Measurements from ENCODE around the gene PSME2. TPM values are rescaled to one million over a fixed set of nuclear protein-coding genes. Genes with fewer than 3 reads are reported as not detected.

The PSME2 gene
- polyA plus RNA-seq, 4 donors: 175 to 997 (median 644) TPM

DNA sequence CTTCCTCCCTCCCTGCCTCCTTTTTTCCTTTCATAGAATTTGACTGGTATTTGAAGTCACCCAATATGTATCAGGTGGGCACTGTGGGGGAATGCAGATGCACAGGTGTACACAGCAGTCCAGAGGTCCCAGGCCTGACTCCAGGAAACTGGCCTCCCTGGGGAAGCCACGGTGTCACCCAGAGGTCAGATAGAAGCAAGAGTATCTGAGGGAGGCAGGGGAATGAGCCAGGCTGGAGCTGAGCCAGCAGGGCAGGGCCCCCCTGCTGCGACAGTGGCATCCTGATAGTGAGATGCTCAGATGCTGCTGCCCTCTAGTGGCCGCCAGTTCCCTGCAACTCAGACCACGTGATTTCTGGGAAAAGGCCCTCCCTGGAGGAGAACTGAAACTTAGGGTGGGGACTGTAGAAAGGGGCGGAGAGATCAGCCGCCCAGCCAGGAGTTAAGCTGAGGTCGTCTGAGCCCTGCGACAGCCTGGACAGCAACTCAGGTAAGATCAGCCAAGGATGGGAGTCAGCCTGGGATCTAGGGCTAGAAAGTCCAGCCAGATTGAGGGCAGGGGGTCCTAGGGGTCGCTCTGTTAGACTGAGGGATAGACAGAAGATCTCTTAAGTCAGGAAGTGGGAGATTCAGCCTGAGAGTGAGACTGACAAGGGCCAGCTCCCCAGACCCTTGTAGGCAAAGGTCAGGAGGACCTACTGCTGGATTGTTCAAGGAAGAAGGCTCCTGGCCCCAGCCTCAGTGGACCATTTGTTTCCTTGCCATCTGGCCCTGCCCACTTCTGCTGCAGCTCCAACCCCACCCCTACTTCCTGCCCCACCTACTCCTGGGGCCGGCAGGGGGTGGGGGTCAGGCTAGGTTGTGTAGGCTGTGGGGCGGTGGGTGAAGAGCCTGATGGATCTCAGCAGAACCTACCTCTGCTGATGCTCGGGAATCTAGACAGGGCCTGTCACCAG is 14.7 kb upstream of the PSME2 start, which contains the start of gene IRF9:
Gene IRF9, plus strand, starts transcription at position 416 of the 955 bp plus-strand sequence. CDS start 880 bp downstream, outside the sequence.
- FAIRE-seq: no peak
- Histone ChIP-seq H3K27ac (ENCODE audit: low read depth in 1 of 3, low read length in 2 of 3) (peak within 1 kb of the TSS; percentile 87 to 99 (median 97)), H3K36me3 (ENCODE audit: control insufficient read depth in 3 of 3, insufficient read depth in 2 of 3, low read depth in 1 of 3, low read length in 3 of 3) (peaks cover 18 to 78% (median 33%) of the 10 kb centered on the region in 3 donors), H3K4me1 (ENCODE audit: control insufficient read depth in 3 of 3, insufficient read depth in 2 of 3, low read depth in 1 of 3, low read length in 2 of 3) (peaks cover 0 to 15% (median 6%) of the 10 kb centered on the region in 3 donors), H3K27me3 (ENCODE audit: control insufficient read depth in 3 of 3, insufficient read depth in 3 of 3, low read length in 3 of 3) (no peaks in the 10 kb centered on the region), H3K4me3 (ENCODE audit: low read depth in 1 of 3, low read length in 3 of 3) (peak within 1 kb of the TSS; percentile 67 to 86 (median 74)), H3K9me3 (ENCODE audit: control insufficient read depth in 2 of 2, insufficient read depth in 1 of 2, low read depth in 1 of 2, low read length in 1 of 2) (no peaks in the 10 kb centered on the region)
- WGBS, 3 donors: 0 to 1% (median 0%) methylated on average over 12 of the region's 12 CpGs
- DNase-seq: peak; percentile 96 to 99

DNA sequence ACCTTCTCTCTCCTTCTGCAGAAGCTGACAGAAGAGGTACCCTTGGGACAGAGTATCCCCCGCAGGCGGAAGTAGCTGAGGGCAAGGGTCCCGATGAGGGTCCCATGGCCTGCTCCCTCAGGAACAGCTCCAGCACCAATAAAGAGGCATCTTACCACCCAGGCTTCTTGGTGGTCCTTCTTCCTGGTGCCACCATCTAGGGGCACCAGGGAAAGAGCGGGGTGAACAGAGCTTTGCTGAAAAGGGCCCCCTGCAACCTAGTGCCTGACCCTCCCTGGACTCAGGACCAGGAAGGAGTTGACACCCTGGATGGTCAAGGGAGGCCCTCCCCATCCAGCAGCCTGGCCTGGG is 14.1 kb upstream of the PSME2 start:
- Histone ChIP-seq H3K36me3 (ENCODE audit: control insufficient read depth in 3 of 3, insufficient read depth in 2 of 3, low read depth in 1 of 3, low read length in 3 of 3) (peaks cover 16 to 76% (median 29%) of the 10 kb centered on the region in 3 donors), H3K9me3 (ENCODE audit: control insufficient read depth in 2 of 2, insufficient read depth in 1 of 2, low read depth in 1 of 2, low read length in 1 of 2) (no peaks in the 10 kb centered on the region), H3K27ac (ENCODE audit: low read depth in 1 of 3, low read length in 2 of 3) (peak overlapping the region; percentile 39 to 99 (median 97)), H3K4me1 (ENCODE audit: control insufficient read depth in 3 of 3, insufficient read depth in 2 of 3, low read depth in 1 of 3, low read length in 2 of 3) (peaks cover 0 to 15% (median 6%) of the 10 kb centered on the region in 3 donors), H3K27me3 (ENCODE audit: control insufficient read depth in 3 of 3, insufficient read depth in 3 of 3, low read length in 3 of 3) (no peaks in the 10 kb centered on the region), H3K4me3 (ENCODE audit: low read depth in 1 of 3, low read length in 3 of 3) (no peak overlapping the region)
- 93 to 98% (median 95%) methylated on average over 4 of the region's 4 CpGs for WGBS, 3 donors
- FAIRE-seq: no peak
- DNase-seq: no peak

GRCh38 chr14:24159777-24160498 is 13.5 kb upstream of the PSME2 start:
- DNase-seq (no peak), FAIRE-seq (no peak)
- no peak overlapping the region for H3K4me3 ChIP-seq (ENCODE audit: low read depth in 1 of 3, low read length in 3 of 3)
- WGBS, 3 donors: 82 to 91% (median 86%) methylated on average over 11 of the region's 11 CpGs
- H3K27ac ChIP-seq (ENCODE audit: low read depth in 1 of 3, low read length in 2 of 3): peak overlapping the region; percentile 39 to 99 (median 97)
- H3K9me3 ChIP-seq (ENCODE audit: control insufficient read depth in 2 of 2, insufficient read depth in 1 of 2, low read depth in 1 of 2, low read length in 1 of 2): no peaks in the 10 kb centered on the region
- H3K4me1 ChIP-seq (ENCODE audit: control insufficient read depth in 3 of 3, insufficient read depth in 2 of 3, low read depth in 1 of 3, low read length in 2 of 3): peaks cover 0 to 15% (median 6%) of the 10 kb centered on the region in 3 donors
- H3K36me3 ChIP-seq (ENCODE audit: control insufficient read depth in 3 of 3, insufficient read depth in 2 of 3, low read depth in 1 of 3, low read length in 3 of 3): peaks cover 20 to 76% (median 32%) of the 10 kb centered on the region in 3 donors
- no peaks in the 10 kb centered on the region for H3K27me3 ChIP-seq (ENCODE audit: control insufficient read depth in 3 of 3, insufficient read depth in 3 of 3, low read length in 3 of 3)

GRCh38 chr14:24157331-24157730 is 10.9 kb upstream of the PSME2 start:
- Histone ChIP-seq H3K27ac (ENCODE audit: low read depth in 1 of 3, low read length in 2 of 3) (no peak overlapping the region), H3K9me3 (ENCODE audit: control insufficient read depth in 2 of 2, insufficient read depth in 1 of 2, low read depth in 1 of 2, low read length in 1 of 2) (no peaks in the 10 kb centered on the region), H3K4me1 (ENCODE audit: control insufficient read depth in 3 of 3, insufficient read depth in 2 of 3, low read depth in 1 of 3, low read length in 2 of 3) (peaks cover 0 to 15% (median 0%) of the 10 kb centered on the region in 3 donors), H3K27me3 (ENCODE audit: control insufficient read depth in 3 of 3, insufficient read depth in 3 of 3, low read length in 3 of 3) (no peaks in the 10 kb centered on the region), H3K4me3 (ENCODE audit: low read depth in 1 of 3, low read length in 3 of 3) (no peak overlapping the region), H3K36me3 (ENCODE audit: control insufficient read depth in 3 of 3, insufficient read depth in 2 of 3, low read depth in 1 of 3, low read length in 3 of 3) (peaks cover 15 to 73% (median 27%) of the 10 kb centered on the region in 3 donors)
- DNase-seq (no peak), FAIRE-seq (no peak)
- WGBS, 3 donors: 93 to 95% (median 94%) methylated on average over 12 of the region's 12 CpGs

DNA sequence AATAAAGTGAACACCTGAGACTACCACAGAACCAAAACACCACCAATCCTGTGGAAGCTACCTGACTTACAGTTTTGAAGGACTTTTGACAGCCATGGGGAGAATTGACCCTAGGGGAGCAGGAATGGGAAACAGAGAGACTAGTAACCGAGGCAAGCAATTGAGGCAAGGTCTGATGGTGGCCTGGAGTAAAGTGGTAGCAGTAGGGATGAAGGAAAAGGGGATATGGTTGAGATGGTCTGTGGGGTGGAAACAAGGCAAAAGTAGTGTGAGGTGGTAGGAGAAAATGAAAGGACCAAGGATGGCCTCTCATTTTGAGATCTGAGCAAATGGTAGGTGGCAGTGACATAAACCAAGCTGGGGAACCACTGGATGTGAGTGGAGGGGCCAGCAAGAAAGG is 10.4 kb upstream of the PSME2 start:
- 89 to 93% (median 92%) methylated on average over 1 of the region's 1 CpG for WGBS, 3 donors
- Histone ChIP-seq H3K9me3 (ENCODE audit: control insufficient read depth in 2 of 2, insufficient read depth in 1 of 2, low read depth in 1 of 2, low read length in 1 of 2) (no peaks in the 10 kb centered on the region), H3K36me3 (ENCODE audit: control insufficient read depth in 3 of 3, insufficient read depth in 2 of 3, low read depth in 1 of 3, low read length in 3 of 3) (peaks cover 17 to 72% (median 27%) of the 10 kb centered on the region in 3 donors), H3K27ac (ENCODE audit: low read depth in 1 of 3, low read length in 2 of 3) (no peak overlapping the region), H3K4me3 (ENCODE audit: low read depth in 1 of 3, low read length in 3 of 3) (no peak overlapping the region), H3K27me3 (ENCODE audit: control insufficient read depth in 3 of 3, insufficient read depth in 3 of 3, low read length in 3 of 3) (no peaks in the 10 kb centered on the region), H3K4me1 (ENCODE audit: control insufficient read depth in 3 of 3, insufficient read depth in 2 of 3, low read depth in 1 of 3, low read length in 2 of 3) (peaks cover 0 to 12% (median 0%) of the 10 kb centered on the region in 3 donors)
- FAIRE-seq (no peak), DNase-seq (no peak)

DNA sequence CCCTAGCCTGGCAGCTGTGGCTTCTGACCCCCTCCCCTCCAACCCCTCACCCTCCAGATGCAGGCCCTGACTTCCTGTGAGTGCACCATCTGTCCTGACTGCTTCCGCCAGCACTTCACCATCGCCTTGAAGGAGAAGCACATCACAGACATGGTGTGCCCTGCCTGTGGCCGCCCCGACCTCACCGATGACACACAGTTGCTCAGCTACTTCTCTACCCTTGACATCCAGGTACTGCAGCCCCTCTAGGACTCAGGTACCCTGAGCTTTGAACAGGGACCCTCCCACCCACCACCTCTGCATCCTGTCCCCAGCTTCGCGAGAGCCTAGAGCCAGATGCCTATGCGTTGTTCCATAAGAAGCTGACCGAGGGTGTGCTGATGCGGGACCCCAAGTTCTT is 8.7 kb upstream of the PSME2 start:
- Histone ChIP-seq H3K9me3 (ENCODE audit: control insufficient read depth in 2 of 2, insufficient read depth in 1 of 2, low read depth in 1 of 2, low read length in 1 of 2) (no peaks in the 10 kb centered on the region), H3K27me3 (ENCODE audit: control insufficient read depth in 3 of 3, insufficient read depth in 3 of 3, low read length in 3 of 3) (no peaks in the 10 kb centered on the region), H3K27ac (ENCODE audit: low read depth in 1 of 3, low read length in 2 of 3) (no peak overlapping the region), H3K4me1 (ENCODE audit: control insufficient read depth in 3 of 3, insufficient read depth in 2 of 3, low read depth in 1 of 3, low read length in 2 of 3) (peaks cover 0 to 1% (median 0%) of the 10 kb centered on the region in 3 donors), H3K4me3 (ENCODE audit: low read depth in 1 of 3, low read length in 3 of 3) (no peak overlapping the region), H3K36me3 (ENCODE audit: control insufficient read depth in 3 of 3, insufficient read depth in 2 of 3, low read depth in 1 of 3, low read length in 3 of 3) (peaks cover 25 to 81% (median 27%) of the 10 kb centered on the region in 3 donors)
- DNase-seq (no peak), FAIRE-seq (no peak)
- 95 to 97% (median 96%) methylated on average over 10 of the region's 10 CpGs for WGBS, 3 donors

- peaks cover 15 to 70% (median 17%) of the 10 kb centered on the region in 3 donors for H3K36me3 ChIP-seq (ENCODE audit: control insufficient read depth in 3 of 3, insufficient read depth in 2 of 3, low read depth in 1 of 3, low read length in 3 of 3)
Measured at GRCh38 chr14:24151404-24152080, 5.1 kb upstream of the PSME2 start.

DNA sequence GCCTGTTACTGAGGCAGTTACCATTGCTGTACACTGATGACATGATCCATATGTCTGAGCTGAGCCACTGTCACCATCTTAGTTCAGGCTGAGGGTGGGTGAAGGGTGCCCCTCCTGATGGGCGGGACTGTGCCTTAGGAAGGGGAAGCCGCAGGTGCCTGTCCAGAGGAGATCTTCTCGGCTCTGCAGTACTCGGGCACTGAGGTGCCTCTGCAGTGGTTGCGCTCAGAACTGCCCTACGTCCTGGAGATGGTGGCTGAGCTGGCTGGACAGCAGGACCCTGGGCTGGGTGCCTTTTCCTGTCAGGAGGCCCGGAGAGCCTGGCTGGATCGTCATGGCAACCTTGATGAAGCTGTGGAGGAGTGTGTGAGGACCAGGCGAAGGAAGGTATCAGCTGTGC is 4.6 kb upstream of the PSME2 start:
- DNase-seq (no peak), FAIRE-seq (no peak)
- no peak overlapping the region for H3K4me3 ChIP-seq (ENCODE audit: low read depth in 1 of 3, low read length in 3 of 3)
- no peak overlapping the region for H3K27ac ChIP-seq (ENCODE audit: low read depth in 1 of 3, low read length in 2 of 3)
- no peaks in the 10 kb centered on the region for H3K27me3 ChIP-seq (ENCODE audit: control insufficient read depth in 3 of 3, insufficient read depth in 3 of 3, low read length in 3 of 3)
- H3K9me3 ChIP-seq (ENCODE audit: control insufficient read depth in 2 of 2, insufficient read depth in 1 of 2, low read depth in 1 of 2, low read length in 1 of 2): no peaks in the 10 kb centered on the region
- H3K4me1 ChIP-seq (ENCODE audit: control insufficient read depth in 3 of 3, insufficient read depth in 2 of 3, low read depth in 1 of 3, low read length in 2 of 3): peaks cover 2 to 8% (median 2%) of the 10 kb centered on the region in 3 donors
- WGBS, 3 donors: 91 to 95% (median 94%) methylated on average over 9 of the region's 9 CpGs
- H3K36me3 ChIP-seq (ENCODE audit: control insufficient read depth in 3 of 3, insufficient read depth in 2 of 3, low read depth in 1 of 3, low read length in 3 of 3): peaks cover 14 to 64% (median 15%) of the 10 kb centered on the region in 3 donors

More at GRCh38 chr14:24151404-24152080, 5.1 kb upstream of the PSME2 start:
- no peaks in the 10 kb centered on the region for H3K9me3 ChIP-seq (ENCODE audit: control insufficient read depth in 2 of 2, insufficient read depth in 1 of 2, low read depth in 1 of 2, low read length in 1 of 2)
- 95 to 98% (median 98%) methylated on average over 14 to 16 of the region's 16 CpGs for WGBS, 3 donors
- peaks cover 2 to 8% (median 2%) of the 10 kb centered on the region in 3 donors for H3K4me1 ChIP-seq (ENCODE audit: control insufficient read depth in 3 of 3, insufficient read depth in 2 of 3, low read depth in 1 of 3, low read length in 2 of 3)
- H3K27ac ChIP-seq (ENCODE audit: low read depth in 1 of 3, low read length in 2 of 3): no peak overlapping the region
- H3K27me3 ChIP-seq (ENCODE audit: control insufficient read depth in 3 of 3, insufficient read depth in 3 of 3, low read length in 3 of 3): no peaks in the 10 kb centered on the region
- DNase-seq (no peak), FAIRE-seq (no peak)
- no peak overlapping the region for H3K4me3 ChIP-seq (ENCODE audit: low read depth in 1 of 3, low read length in 3 of 3)

Data from small intestine (tissue), 7 donors.